Epithelial cell of proximal tubule (primary cell): ENCODE data around the gene PEPD. TPM values are rescaled to one million over a fixed set of nuclear protein-coding genes. Genes with fewer than 3 reads are reported as not detected.

ENCODE experiments used
- DNase-seq: peaks from one replicate; pipeline ENCODE4 v3.0.0-alpha.2; 2011; ENCODE audit warnings: low read depth
- H3K4me3 ChIP-seq: 2 replicates; pipeline ENCODE4 v1.5.1; 2011; ENCODE audit warnings: low read depth, mild to moderate bottlenecking, low read length
- total RNA-seq: library from RNA; depleted of rRNA; stranded (reverse); fragments of >200 nt; gene quantifications from 2 replicates; pipeline ENCODE4 v1.2.3, GENCODE V29; 2015
- TF ChIP-seq, protein P1 (sequence below): conservative IDR thresholded peaks from 2 replicates; pipeline ENCODE4 v1.5.1; 2012; ENCODE audit warnings: low read depth, mild to moderate bottlenecking, low read length

The PEPD gene
- total RNA-seq, 1 donor from 2014 or later, result 56.7 TPM

DNA sequence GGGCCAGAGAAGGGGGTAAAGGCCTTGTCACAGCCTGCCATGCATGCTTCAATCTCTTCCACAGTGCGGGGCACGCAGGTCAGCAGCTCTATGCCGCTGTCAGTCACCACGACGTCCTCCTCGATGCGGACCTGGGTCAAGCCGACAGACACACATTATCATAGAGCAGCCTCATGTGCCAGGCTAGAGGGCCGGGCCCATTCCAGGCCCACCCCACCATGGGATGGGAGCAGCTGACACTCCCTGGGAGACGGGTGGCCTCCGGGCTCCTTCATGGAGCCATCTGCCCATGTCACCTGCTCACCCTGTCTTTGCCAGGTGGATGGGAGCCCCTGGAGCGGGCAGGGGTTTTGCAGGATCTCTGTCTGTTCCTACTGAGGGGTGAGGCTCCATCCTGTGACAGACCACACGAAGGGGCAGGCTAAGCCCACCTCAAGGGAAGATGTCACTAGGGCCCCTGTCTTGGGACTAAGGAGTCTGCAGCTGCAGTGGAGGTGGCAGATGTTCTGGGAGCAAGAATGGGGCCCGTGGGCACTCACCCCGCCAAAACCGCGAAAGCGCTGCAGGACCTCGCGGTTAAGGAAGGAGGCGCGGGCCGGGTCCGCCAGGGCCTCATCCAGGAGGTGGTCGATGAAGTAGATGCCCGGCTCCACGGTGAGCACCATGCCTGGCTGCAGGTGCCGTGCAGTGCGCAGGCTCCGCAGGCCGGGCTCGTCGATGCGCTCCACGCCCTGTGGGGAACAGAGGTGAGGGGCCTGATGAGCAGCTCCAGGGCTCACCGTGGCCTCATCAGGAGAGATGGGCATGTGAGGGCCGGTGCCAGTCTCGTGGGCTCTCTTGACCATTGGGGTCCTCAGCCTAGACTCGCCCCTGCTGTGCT is 134.0 kb downstream of the PEPD start:
- H3K4me3 ChIP-seq, result no peak overlapping the region
- TF ChIP-seq, protein P1, sequence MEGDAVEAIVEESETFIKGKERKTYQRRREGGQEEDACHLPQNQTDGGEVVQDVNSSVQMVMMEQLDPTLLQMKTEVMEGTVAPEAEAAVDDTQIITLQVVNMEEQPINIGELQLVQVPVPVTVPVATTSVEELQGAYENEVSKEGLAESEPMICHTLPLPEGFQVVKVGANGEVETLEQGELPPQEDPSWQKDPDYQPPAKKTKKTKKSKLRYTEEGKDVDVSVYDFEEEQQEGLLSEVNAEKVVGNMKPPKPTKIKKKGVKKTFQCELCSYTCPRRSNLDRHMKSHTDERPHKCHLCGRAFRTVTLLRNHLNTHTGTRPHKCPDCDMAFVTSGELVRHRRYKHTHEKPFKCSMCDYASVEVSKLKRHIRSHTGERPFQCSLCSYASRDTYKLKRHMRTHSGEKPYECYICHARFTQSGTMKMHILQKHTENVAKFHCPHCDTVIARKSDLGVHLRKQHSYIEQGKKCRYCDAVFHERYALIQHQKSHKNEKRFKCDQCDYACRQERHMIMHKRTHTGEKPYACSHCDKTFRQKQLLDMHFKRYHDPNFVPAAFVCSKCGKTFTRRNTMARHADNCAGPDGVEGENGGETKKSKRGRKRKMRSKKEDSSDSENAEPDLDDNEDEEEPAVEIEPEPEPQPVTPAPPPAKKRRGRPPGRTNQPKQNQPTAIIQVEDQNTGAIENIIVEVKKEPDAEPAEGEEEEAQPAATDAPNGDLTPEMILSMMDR, result no peak
- no peak for DNase-seq

DNA sequence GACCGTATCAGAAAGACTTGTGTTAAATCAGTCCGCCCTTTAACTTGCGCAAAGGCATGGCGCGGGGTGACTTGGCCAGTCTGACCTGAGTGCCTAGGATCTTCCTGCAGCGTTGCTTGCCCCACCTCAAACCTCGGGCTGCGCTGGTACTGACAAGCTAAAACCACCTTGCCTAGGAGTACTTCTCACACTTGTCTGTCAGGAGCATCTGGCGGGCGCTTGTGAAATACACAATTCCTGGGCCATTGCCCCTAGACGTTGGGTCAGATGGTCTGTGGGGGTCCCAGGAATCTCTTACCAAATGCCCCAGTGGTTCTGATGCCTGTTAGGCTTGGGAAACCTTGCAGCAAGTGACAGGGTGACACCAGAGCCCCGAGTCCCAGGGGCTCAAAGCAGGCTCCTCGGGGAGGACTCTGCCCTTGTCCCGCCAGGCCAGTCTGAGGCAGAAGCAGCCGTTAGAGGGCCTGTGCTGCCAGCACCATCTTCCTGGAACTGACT is 135.2 kb downstream of the PEPD start:
- DNase-seq, result no peak
- TF ChIP-seq, protein P1, result no peak

DNA sequence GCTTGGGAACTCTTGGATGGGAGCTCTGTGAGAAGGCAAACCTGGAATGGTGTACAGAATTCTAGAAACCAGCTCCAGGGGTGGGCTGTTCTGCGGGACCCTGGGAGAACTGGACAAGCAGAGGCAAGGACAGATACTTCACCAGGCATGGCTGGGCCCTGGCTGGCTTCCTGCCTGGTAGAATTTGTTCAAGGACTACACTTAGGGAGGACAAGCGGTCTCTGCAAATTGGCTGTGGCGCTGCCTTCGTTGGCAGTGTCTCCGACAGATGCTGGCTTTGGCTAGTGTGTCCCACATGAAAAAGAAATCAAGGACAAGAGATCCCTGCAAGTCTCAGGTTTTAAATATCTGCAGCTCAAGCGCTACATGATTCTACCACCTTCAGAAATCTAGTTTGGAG is 135.6 kb downstream of the PEPD start:
- TF ChIP-seq, protein P1, result no peak
- DNase-seq, result no peak

More for the DNA sequence above, 135.2 kb downstream of the PEPD start:
- no peak overlapping the region for H3K4me3 ChIP-seq

DNA sequence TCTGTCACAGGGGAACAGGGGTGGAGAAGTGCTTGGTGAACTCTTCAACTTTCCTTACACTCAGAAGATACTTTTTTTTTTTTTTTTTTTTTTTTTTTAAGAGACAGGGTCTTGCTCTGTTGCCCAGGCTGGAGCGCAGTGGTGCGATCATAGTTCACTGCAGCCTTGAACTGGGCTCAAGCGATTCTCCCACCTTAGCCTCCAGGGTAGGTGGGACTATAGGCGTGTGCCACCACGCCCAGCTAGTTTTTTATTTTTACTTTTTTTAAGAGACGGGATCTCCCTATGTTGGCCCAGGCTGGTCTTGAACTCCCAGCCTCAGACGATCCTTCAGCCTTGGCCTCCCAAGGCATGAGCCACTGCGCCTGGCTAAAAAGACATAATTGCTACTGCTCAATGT is 136.6 kb downstream of the PEPD start:
- H3K4me3 ChIP-seq, result no peak overlapping the region
- TF ChIP-seq, protein P1, result no peak

More for the DNA sequence above, 135.6 kb downstream of the PEPD start:
- no peak overlapping the region for H3K4me3 ChIP-seq

DNA sequence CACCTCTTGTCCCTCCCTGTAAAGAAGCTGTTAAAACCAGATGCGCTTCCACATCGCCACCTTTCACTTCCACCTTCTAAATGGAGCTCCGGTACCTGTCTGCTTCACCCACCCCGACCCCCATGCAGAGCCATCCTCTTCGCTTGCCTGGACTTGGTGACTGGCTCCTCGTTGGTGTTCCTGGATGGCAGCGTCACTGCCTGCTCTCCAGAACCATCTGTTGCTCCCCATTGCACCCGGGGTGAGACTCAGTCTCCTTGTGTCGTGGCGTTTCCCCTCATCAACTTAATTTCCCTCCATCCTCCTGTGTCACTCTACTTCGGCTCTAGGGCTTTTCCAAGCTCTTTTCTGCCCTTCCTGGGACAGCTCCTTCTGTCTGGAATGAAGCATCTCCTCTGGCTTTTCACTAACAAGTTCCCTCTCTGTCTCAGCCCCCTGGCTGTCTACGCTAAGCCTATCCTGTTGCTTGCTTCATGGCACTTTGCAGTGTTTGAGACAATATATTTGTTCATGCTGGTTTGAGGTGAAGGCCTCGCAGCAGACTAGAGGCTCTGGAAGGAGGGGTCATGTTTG is 137.8 kb downstream of the PEPD start:
- TF ChIP-seq, protein P1, result no peak
- H3K4me3 ChIP-seq, result no peak overlapping the region
- no peak for DNase-seq

More for the DNA sequence above, 136.6 kb downstream of the PEPD start:
- no peak for DNase-seq

DNA sequence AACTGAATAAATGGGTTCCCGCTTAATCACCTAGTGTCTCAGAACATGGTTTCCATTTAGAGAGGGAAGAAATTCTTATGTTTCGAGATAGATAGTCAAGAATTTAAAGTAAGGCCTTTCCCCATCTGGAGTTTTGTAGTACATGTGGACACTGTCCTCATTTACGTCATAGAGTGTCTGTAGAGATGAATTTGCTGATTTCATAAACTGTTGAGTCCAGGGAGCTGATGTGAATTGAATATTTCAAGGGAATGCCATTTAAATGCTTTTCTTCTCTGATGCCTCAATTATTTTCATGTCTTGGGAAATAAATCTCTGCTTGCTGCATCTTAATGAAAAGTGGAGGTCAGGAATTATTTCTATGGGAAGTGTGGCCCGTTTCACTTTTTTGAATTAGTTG is 138.6 kb downstream of the PEPD start:
- H3K4me3 ChIP-seq, result no peak overlapping the region
- TF ChIP-seq, protein P1, result no peak
- no peak for DNase-seq
